DMS153 treated with DMSO at 0.1 percent for 48 hours (cell line): ENCODE measurements around the gene PKD2L1.
A peak's percentile ranks its signal among the peaks of the same experiment; 100 is the strongest.
"Not testable (repeated sequence)": the region's sequence is repeated elsewhere in the genome, so short reads cannot be mapped to it uniquely, and the experiment has no call there.

Source experiments
- DNase-seq: peaks from one replicate; lab custom pipeline; 2025; ENCODE audit not compliant: unreplicated experiment; lab: John Stamatoyannopoulos, UW

The PKD2L1 gene

DNA sequence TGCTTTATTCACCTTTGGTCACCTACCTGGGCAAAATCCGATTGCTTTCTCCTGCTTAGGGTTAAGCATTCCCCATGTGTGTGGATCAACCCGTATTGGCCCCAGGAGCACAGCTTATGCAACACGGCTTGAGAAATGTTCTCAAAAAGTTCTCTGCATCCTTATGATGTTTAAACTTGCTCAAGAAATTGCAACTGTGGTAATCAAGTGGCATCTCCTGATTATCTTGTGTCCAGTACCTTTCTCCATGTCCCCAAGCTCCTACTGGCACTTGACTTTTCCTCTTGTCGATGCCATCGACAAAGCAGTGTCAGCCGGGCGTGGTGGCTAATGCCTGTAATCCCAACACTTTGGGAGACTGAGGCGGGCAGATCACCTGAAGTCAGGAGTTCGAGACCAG lies 4.7 kb upstream of the PKD2L1 start:
- no peak for DNase-seq

DNA sequence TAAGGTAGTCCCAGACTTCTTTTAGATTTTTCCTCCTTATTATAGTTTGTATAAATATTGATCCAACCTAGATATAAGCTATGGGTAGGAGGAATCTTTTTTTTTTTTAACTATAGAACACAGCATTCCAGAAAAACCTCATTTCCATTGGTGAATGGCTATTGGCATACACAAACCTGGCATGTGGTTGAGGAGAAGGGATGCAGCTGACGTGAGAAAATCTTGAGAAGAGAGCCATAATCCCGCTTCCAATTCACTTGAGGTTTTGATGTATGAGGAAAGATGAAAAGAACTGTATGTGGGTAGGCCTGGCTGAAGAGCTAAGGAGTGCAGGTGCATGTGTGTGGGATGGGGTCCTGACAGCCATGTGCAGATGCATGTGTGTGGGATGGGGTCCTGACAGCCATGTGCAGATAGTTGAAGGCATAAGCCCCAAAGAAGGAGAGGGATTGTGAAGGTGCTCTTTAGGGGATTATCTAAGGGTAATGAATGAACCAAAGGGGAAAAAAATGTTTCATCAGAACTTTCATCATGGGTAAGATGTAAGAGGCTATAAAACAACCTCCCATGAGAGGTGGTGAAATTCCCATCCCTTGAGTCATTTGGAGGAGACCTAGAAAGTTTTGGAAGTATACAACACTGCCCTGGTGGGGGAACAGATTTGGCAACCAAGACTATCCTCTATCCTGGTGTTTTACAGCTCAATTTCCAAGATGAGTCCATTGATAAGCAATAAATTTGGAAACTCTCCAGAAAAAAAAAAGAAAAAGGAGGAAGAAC lies 3.8 kb upstream of the PKD2L1 start:
- no peak for DNase-seq

DNA sequence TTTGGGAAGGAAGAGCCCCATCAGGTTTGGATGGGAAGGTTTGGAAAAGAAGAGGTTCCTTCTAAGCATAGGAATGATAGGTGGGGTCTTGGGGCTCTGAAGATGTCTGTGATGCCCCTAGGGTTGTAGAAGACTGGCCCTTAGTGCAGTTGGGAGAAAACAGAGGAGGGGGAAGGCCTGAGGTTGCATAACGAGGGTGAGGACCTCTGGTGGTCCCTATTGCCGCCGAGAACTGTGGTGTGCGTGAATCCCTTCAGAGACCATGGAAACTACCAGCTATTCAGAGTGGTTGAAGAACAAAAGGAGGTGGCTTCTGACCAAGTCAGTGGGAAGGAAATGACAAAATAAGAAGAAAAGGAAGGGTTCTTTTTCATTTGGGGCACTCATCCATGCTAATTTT lies 3.1 kb upstream of the PKD2L1 start:
- DNase-seq = no peak

- DNase-seq = no peak
Observed at GRCh38 chr10:100328198-100328597, 1.8 kb downstream of the PKD2L1 start.

DNA sequence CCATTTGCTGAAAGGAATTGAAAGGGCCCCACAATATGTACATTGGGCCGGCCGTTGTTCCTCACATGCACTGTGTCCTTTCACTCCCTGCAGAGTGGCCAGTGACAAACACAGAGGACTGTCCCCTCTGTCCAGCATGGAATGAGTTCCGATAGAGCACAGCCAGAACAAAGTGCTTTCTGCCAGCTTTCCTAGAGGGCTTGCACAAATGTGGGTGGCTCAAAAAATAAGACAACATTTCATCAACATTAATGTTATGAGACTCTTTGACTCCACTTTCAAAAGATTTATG lies 2.4 kb downstream of the PKD2L1 start:
- DNase-seq = no peak

- no peak for DNase-seq
Observed at GRCh38 chr10:100327007-100327717, 2.9 kb downstream of the PKD2L1 start.

DNA sequence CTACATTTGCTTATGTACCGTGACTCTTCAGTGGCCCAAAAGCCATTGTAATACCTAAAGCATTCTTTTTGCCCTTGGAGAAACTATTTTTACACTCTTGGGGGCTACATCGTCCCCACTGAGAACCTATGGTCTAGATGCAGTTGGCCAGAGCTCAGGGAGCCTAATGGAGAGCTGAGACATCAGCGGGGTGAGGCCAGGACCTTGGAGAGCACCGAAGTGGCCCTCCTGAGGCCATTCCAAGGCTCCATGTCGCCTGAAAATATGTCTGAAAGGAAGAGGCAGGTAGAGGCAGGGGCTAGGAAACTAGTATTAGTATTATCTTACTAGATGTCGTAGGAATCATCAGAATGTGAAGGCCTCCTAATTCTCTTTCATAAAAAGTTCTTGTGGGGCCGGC lies 4.9 kb downstream of the PKD2L1 start:
- no peak for DNase-seq

- peak; percentile 60 for DNase-seq
Observed at GRCh38 chr10:100319707-100320402, 10.2 kb downstream of the PKD2L1 start.

GRCh38 chr10:100318207-100318606 lies 11.8 kb downstream of the PKD2L1 start:
- DNase-seq = no peak

- DNase-seq = no peak
Observed at GRCh38 chr10:100315615-100316014, 14.4 kb downstream of the PKD2L1 start.

GRCh38 chr10:100311298-100311697 lies 18.7 kb downstream of the PKD2L1 start:
- DNase-seq = no peak

DNA sequence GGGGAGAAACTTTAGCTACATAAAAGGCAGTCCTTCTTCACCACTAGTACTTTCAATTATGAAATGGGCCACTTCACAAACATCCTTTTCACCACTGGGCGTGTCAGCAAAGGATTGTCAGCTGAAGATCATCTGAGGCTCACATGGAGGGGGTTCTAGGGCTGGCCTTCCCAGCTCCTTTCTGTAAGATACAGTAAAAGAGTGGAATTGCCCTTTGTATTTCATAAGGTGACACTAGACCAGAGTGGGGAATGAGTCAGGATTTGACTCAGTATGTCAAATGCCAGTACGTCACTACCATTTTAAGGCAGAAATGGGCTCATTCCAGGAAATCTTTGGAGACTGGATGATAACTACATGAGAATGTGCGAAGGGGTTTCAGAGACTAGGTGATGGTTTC lies 22.3 kb downstream of the PKD2L1 start:
- no peak for DNase-seq

DNA sequence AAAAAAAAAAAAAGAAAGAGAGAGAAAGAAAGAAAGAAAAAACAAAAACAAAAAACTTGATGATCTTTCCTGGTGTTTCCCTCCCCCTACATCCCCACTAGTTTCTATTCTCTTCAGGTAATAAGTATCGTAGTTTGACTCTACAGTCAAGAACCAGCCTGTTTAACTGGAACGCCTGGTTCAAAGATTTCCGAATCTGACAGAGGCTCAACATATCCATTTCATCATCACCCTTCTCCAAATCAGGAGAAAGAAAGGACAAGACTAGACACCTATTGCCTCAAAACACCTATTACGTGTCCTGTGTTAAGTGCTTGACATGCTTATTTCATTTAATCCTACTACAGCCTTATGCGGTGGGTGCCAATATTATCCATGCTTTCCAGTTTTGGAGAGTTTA lies 23.2 kb downstream of the PKD2L1 start:
- DNase-seq = no peak

DNA sequence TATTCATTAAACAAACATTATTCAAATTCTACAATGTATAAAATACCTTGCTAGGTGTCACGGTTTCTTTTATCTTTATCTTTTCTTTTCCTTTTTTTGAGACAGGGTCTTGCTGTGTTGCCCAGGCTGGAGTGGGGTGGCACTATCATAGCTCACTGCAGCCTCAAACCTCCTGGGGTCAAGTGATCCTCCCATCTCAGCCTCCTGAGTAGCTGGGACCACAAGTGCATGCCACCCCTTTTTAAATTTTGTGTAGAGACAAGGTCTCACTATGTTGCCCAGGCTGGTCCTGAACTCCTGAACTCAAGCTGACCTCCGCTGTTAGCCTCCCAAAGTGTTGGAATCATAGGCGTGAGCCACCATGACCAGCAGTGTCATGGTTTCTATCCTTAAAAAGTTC lies 25.6 kb downstream of the PKD2L1 start:
- no peak for DNase-seq

GRCh38 chr10:100303724-100304319 lies 26.2 kb downstream of the PKD2L1 start:
- peak; percentile 50 for DNase-seq

GRCh38 chr10:100301123-100301522 lies 28.9 kb downstream of the PKD2L1 start:
- not testable (repeated sequence) for DNase-seq

- DNase-seq = no peak
Observed at GRCh38 chr10:100297242-100297641, 32.8 kb downstream of the PKD2L1 start.

- no peak for DNase-seq
Observed at GRCh38 chr10:100293066-100293465, 37.0 kb downstream of the PKD2L1 start.

DNA sequence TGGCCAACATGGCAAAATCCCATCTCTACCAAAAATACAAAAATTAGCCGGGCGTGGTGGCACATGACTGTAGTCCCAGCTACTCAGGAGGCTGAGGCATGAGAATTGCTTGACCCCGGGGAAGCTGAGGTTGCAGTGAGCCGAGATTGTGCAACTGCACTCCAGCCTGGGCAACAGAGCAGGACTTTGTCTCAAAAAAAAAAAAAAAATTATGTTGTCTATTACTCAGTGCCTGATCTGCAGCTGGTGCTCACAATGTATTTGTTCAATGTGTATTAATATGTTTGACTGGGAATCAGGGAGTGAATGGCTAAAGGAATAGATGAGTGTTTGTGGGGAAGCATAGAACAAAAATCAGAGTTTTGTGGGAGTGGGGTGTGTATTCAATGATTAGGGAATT lies 37.7 kb downstream of the PKD2L1 start:
- DNase-seq = not testable (repeated sequence)

DNA sequence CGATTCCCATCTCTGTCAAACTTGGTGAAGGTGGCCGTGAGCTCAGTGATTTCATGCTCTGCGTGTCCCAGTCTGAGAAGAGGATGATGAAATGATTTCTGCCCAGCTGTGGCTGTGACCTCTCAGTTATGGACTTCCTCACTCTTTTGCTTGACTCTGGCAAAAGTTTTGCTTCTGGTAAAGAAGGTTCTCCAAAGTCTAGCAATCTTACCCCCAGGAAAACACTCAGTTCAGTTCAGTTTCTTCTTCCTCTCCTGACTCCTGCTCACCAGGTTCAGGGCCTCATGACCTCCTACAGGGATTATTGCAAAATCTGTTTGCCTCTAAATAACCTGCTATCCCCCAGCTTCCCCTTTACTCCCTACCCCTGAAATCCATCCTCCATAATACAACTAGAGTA lies 38.7 kb downstream of the PKD2L1 start:
- DNase-seq = no peak

DNA sequence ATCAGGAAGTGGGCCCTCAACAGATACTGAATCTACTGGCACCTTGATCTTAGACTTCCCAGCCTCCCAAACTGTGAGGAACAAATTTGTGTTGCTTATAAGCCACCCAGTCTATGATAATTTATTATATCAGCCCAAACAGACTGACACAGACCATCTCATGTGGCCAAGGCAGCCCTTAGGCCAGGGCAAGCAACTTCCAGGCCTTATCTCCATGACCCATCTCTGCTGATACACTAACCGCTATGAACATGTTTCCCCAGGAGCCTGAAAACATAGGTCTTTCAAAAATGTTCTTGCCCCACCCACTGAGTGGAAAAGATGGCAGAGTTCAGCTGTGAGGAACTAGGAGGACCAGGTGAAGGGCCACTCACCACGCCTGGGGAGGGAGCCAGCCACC lies 40.4 kb downstream of the PKD2L1 start:
- DNase-seq = no peak

- DNase-seq = no peak
Observed at GRCh38 chr10:100288196-100288595, 41.8 kb downstream of the PKD2L1 start.
